ENCODE measurements around the gene FAM187B. TPM values are rescaled to one million over a fixed set of nuclear protein-coding genes. Genes with fewer than 3 reads are reported as not detected.

Gene FAM187B
- total and polyA plus RNA-seq, 2 donors (not counting 1 experiment from before 2014, with no cell fraction given): 0.25 TPM; not detected in 1

- 100% methylated on average over 2 of the region's 4 CpGs for WGBS (ENCODE audit: insufficient coverage)
- H3K36me3 ChIP-seq (replicated peaks in 1 of 2; ENCODE audit: control extremely low read depth in 1 of 2, control insufficient read depth in 1 of 2, extremely low read depth in 1 of 2, insufficient read depth in 2 of 2, low read length in 1 of 2): no peaks in the 10 kb centered on the region
- no peak overlapping the region for H3K4me2 ChIP-seq (replicated peaks; ENCODE audit: low read depth, low read length, poor library complexity, severe bottlenecking)
- no peak overlapping the region for H3K4me3 ChIP-seq (ENCODE audit: control extremely low read depth in 1 of 5, extremely low read depth in 1 of 5, insufficient read depth in 1 of 5, low read depth in 2 of 5, low read length in 4 of 5)
- POLR2A ChIA-PET: interaction anchor here (0.6 kb wide), 1 partner anchor 81 kb away, joined by 3 read pairs; the partner anchor contains the start of gene FXYD7
- H3K4me1 ChIP-seq (ENCODE audit: control insufficient read depth in 2 of 2, insufficient read depth in 2 of 2, low read length in 2 of 2): peaks cover 16 to 20% of the 10 kb centered on the region in 2 donors
- H3K79me2 ChIP-seq (ENCODE audit: control insufficient read depth, insufficient read depth, low read length): no peaks in the 10 kb centered on the region
- no peak for TF ChIP-seq CTCF (IDR thresholded peaks at IDR 0.05)
- no peak for TF ChIP-seq EZH2 (IDR thresholded peaks at IDR 0.05; ENCODE audit: borderline replicate concordance, insufficient read depth, low read depth, low read length, poor library complexity, severe bottlenecking)
- no peaks in the 10 kb centered on the region for H3K27me3 ChIP-seq (replicated peaks in 1 of 4; ENCODE audit: control extremely low read depth in 1 of 4, control insufficient read depth in 3 of 4, insufficient read depth in 4 of 4, low read length in 3 of 4)
- CTCF ChIA-PET: interaction anchor here (1.3 to 1.9 kb wide), 4 partner anchors 18 to 157 kb away, joined by 4 to 8 read pairs (median 6); no protein-coding TSS in a partner anchor
- intact Hi-C loops (cut with micrococcal nuclease): no loop called here
- peaks cover 17% of the 10 kb centered on the region for H3K4me1 Mint-ChIP-seq
- DNase-seq (no peak), ATAC-seq (ENCODE audit: low read depth) (no peak)
- peak overlapping the region; percentile 32 for H3K27ac Mint-ChIP-seq
- peaks cover 0 to 14% (median 0%) of the 10 kb centered on the region in 3 donors for H3K9me3 ChIP-seq (ENCODE audit: control extremely low read depth in 1 of 3, control insufficient read depth in 2 of 3, insufficient read depth in 1 of 3, low read length in 2 of 3)
- H3K27me3 Mint-ChIP-seq: no peaks in the 10 kb centered on the region
- no peak overlapping the region for H3K9ac ChIP-seq (ENCODE audit: low read length)
- H4K20me1 ChIP-seq (ENCODE audit: control insufficient read depth, insufficient read depth, low read length, poor library complexity, severe bottlenecking): no peaks in the 10 kb centered on the region
- H2AFZ ChIP-seq (ENCODE audit: insufficient read depth, low read depth, low read length, poor library complexity, severe bottlenecking): no peak overlapping the region
- H3K9me3 Mint-ChIP-seq (ENCODE audit: insufficient read depth): no peaks in the 10 kb centered on the region
- no peak overlapping the region for H3K4me3 Mint-ChIP-seq
- H3K27ac ChIP-seq (ENCODE audit: low read length in 2 of 2): no peak overlapping the region
Measured at GRCh38 chr19:35223862-35224505, 4.6 kb downstream of the FAM187B start.

- H3K27me3 Mint-ChIP-seq: no peaks in the 10 kb centered on the region
- peak overlapping the region; percentile 50 for H3K27ac Mint-ChIP-seq
- POLR2A ChIA-PET: interaction anchor here (0.6 kb wide), 1 partner anchor 111 kb away, joined by 8 read pairs; no protein-coding TSS in a partner anchor
Measured at GRCh38 chr19:35223084-35223790, 5.3 kb downstream of the FAM187B start.

More at GRCh38 chr19:35223084-35223790, 5.3 kb downstream of the FAM187B start:
- WGBS (ENCODE audit: insufficient coverage): 82% methylated on average over 5 of the region's 6 CpGs
- H3K9ac ChIP-seq (ENCODE audit: low read length): no peak overlapping the region
- H3K4me3 ChIP-seq (ENCODE audit: control extremely low read depth in 1 of 5, extremely low read depth in 1 of 5, insufficient read depth in 1 of 5, low read depth in 2 of 5, low read length in 4 of 5): no peak overlapping the region
- peaks cover 16 to 20% of the 10 kb centered on the region in 2 donors for H3K4me1 ChIP-seq (ENCODE audit: control insufficient read depth in 2 of 2, insufficient read depth in 2 of 2, low read length in 2 of 2)
- H4K20me1 ChIP-seq (ENCODE audit: control insufficient read depth, insufficient read depth, low read length, poor library complexity, severe bottlenecking): no peaks in the 10 kb centered on the region
- no peak overlapping the region for H2AFZ ChIP-seq (ENCODE audit: insufficient read depth, low read depth, low read length, poor library complexity, severe bottlenecking)
- H3K9me3 Mint-ChIP-seq (ENCODE audit: insufficient read depth): no peaks in the 10 kb centered on the region
- DNase-seq (no peak), ATAC-seq (ENCODE audit: low read depth) (no peak)
- H3K4me1 Mint-ChIP-seq: peaks cover 17% of the 10 kb centered on the region
- H3K4me3 Mint-ChIP-seq: no peak overlapping the region
- H3K79me2 ChIP-seq (ENCODE audit: control insufficient read depth, insufficient read depth, low read length): no peaks in the 10 kb centered on the region
- H3K27ac ChIP-seq (ENCODE audit: low read length in 2 of 2): no peak overlapping the region
- CTCF ChIA-PET: interaction anchor here (1.3 to 1.5 kb wide), 2 partner anchors 17 to 82 kb away, joined by 4 to 5 read pairs; no protein-coding TSS in a partner anchor
- TF ChIP-seq EZH2 (IDR thresholded peaks at IDR 0.05; ENCODE audit: borderline replicate concordance, insufficient read depth, low read depth, low read length, poor library complexity, severe bottlenecking) (no peak), CTCF (IDR thresholded peaks at IDR 0.05) (no peak)
- peaks cover 0 to 14% (median 0%) of the 10 kb centered on the region in 3 donors for H3K9me3 ChIP-seq (ENCODE audit: control extremely low read depth in 1 of 3, control insufficient read depth in 2 of 3, insufficient read depth in 1 of 3, low read length in 2 of 3)
- intact Hi-C loops (cut with micrococcal nuclease): no loop called here
- H3K36me3 ChIP-seq (replicated peaks in 1 of 2; ENCODE audit: control extremely low read depth in 1 of 2, control insufficient read depth in 1 of 2, extremely low read depth in 1 of 2, insufficient read depth in 2 of 2, low read length in 1 of 2): no peaks in the 10 kb centered on the region
- no peaks in the 10 kb centered on the region for H3K27me3 ChIP-seq (replicated peaks in 1 of 4; ENCODE audit: control extremely low read depth in 1 of 4, control insufficient read depth in 3 of 4, insufficient read depth in 4 of 4, low read length in 3 of 4)
- no peak overlapping the region for H3K4me2 ChIP-seq (replicated peaks; ENCODE audit: low read depth, low read length, poor library complexity, severe bottlenecking)

Measured in B cell (primary cell).